Measurements from ENCODE around the gene POLR1E. TPM values are rescaled to one million over a fixed set of nuclear protein-coding genes. Genes with fewer than 3 reads are reported as not detected.

Gene POLR1E
- total RNA-seq, 1 experiment from 2014 or later = 21.8 TPM

- Histone ChIP-seq H3K36me3 (ENCODE audit: low read depth) (no peaks in the 10 kb centered on the region), H3K4me3 (no peak overlapping the region), H3K79me2 (ENCODE audit: low read depth) (0 out of 2 replicates have a peak, but pooled peaks cover 11% of the 10 kb centered on the region), H3K27me3 (ENCODE audit: insufficient read depth, low read depth) (no peaks in the 10 kb centered on the region), H3K9me3 (ENCODE audit: insufficient read depth, low read depth) (no peaks in the 10 kb centered on the region), H4K20me1 (ENCODE audit: insufficient read depth) (peaks cover 2% of the 10 kb centered on the region; the same call in 1 of the 2 replicates), H3F3A (ENCODE audit: insufficient read depth, low read depth) (no peaks in the 10 kb centered on the region), H3K9me2 (ENCODE audit: insufficient read depth) (no peaks in the 10 kb centered on the region), H3K4me1 (replicated peaks; ENCODE audit: insufficient read depth) (no peaks in the 10 kb centered on the region), H2AFZ (no peak overlapping the region), H3K27ac (no peak overlapping the region), H3K4me2 (no peak overlapping the region)
- no TSS peak for BruUV-seq (replicated peaks)
- ChIA-PET POLR2A (ENCODE audit: unreplicated experiment) (no interaction called here), CTCF (no interaction called here)
- intact Hi-C loops (cut with micrococcal nuclease; ENCODE audit: unreplicated experiment) = no loop called here
- DNase-seq = no peak
- TF ChIP-seq EZH2 (IDR thresholded peaks at IDR 0.05; ENCODE audit: low read depth) (no peak), CTCF (conservative IDR thresholded peaks at IDR 0.05) (no peak)
Measured at GRCh38 chr9:37446401-37446800, 39.3 kb upstream of the POLR1E start.

GRCh38 chr9:37447111-37447510, 38.6 kb upstream of the POLR1E start:
- no peaks in the 10 kb centered on the region for H3K36me3 ChIP-seq (ENCODE audit: low read depth)
- H3K9me2 ChIP-seq (ENCODE audit: insufficient read depth) = no peaks in the 10 kb centered on the region
- ChIA-PET CTCF (no interaction called here), POLR2A (ENCODE audit: unreplicated experiment) (no interaction called here)
- no peaks in the 10 kb centered on the region for H3F3A ChIP-seq (ENCODE audit: insufficient read depth, low read depth)
- no peak overlapping the region for H3K4me3 ChIP-seq
- BruUV-seq (replicated peaks) = no TSS peak
- TF ChIP-seq CTCF (conservative IDR thresholded peaks at IDR 0.05) (no peak), EZH2 (IDR thresholded peaks at IDR 0.05; ENCODE audit: low read depth) (no peak)
- peaks cover 18% of the 10 kb centered on the region; the same call in 1 of the 2 replicates for H3K79me2 ChIP-seq (ENCODE audit: low read depth)
- no peak overlapping the region for H3K4me2 ChIP-seq
- H3K9me3 ChIP-seq (ENCODE audit: insufficient read depth, low read depth) = no peaks in the 10 kb centered on the region
- intact Hi-C loops (cut with micrococcal nuclease; ENCODE audit: unreplicated experiment) = no loop called here
- DNase-seq = no peak
- no peaks in the 10 kb centered on the region for H3K27me3 ChIP-seq (ENCODE audit: insufficient read depth, low read depth)
- H3K4me1 ChIP-seq (replicated peaks; ENCODE audit: insufficient read depth) = no peaks in the 10 kb centered on the region
- H3K27ac ChIP-seq = no peak overlapping the region
- peaks cover 2% of the 10 kb centered on the region; the same call in 1 of the 2 replicates for H4K20me1 ChIP-seq (ENCODE audit: insufficient read depth)
- H2AFZ ChIP-seq = no peak overlapping the region

- Histone ChIP-seq H4K20me1 (ENCODE audit: insufficient read depth) (peaks cover 2% of the 10 kb centered on the region; the same call in 1 of the 2 replicates), H3K4me3 (no peak overlapping the region), H3F3A (ENCODE audit: insufficient read depth, low read depth) (0 out of 2 replicates have a peak, but pooled peaks cover 7% of the 10 kb centered on the region), H3K4me2 (no peak overlapping the region), H3K79me2 (ENCODE audit: low read depth) (peaks cover 38% of the 10 kb centered on the region), H3K9me3 (ENCODE audit: insufficient read depth, low read depth) (no peaks in the 10 kb centered on the region), H3K9me2 (ENCODE audit: insufficient read depth) (no peaks in the 10 kb centered on the region), H2AFZ (no peak overlapping the region), H3K36me3 (ENCODE audit: low read depth) (no peaks in the 10 kb centered on the region), H3K27ac (no peak overlapping the region), H3K4me1 (replicated peaks; ENCODE audit: insufficient read depth) (peaks cover 16% of the 10 kb centered on the region), H3K27me3 (ENCODE audit: insufficient read depth, low read depth) (no peaks in the 10 kb centered on the region)
- ChIA-PET CTCF (no interaction called here), POLR2A (ENCODE audit: unreplicated experiment) (no interaction called here)
- no peak for TF ChIP-seq CTCF (conservative IDR thresholded peaks at IDR 0.05)
- TF ChIP-seq EZH2 (IDR thresholded peaks at IDR 0.05; ENCODE audit: low read depth) = no peak
- BruUV-seq (replicated peaks) = no TSS peak
- DNase-seq = no peak
- intact Hi-C loops (cut with micrococcal nuclease; ENCODE audit: unreplicated experiment) = no loop called here
Measured at GRCh38 chr9:37449862-37450632, 35.7 kb upstream of the POLR1E start.
